UCSD-AML1 (cell line): ENCODE data around the gene LYST.
"Not testable (repeated sequence)": the region's sequence is repeated elsewhere in the genome, so short reads cannot be mapped to it uniquely, and the experiment has no call there.

Experiments
- DNase-seq: peaks from one replicate; lab custom pipeline; 2025; ENCODE audit not compliant: unreplicated experiment; lab: John Stamatoyannopoulos, UW

LYST gene

GRCh38 chr1:235866205-235866912, at the start of gene LYST:
TSS of gene LYST (minus strand) at chr1:235866906. CDS start at chr1:235830417, 36,489 bp downstream.
- peak; percentile 46 for DNase-seq

DNA sequence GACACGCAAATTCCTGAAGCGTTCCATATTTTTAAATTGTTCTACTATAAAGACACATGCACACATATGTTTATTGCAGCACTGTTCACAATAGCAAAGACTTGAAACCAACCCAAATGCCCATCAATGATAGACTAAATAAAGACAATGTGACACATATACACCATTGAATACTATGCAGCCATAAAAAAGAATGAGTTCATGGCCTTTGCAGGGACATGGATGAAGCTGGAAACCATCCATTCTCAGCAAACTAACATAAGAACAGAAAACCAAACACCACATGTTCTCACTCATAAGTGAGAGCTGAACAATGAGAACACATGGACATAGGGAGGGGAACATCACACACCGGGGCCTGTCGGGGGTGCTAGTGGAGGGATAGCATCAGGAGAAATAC, 48.8 kb upstream of the LYST start:
- DNase-seq, result not testable (repeated sequence)

- DNase-seq, result no peak
Measured at GRCh38 chr1:235913311-235913710, 46.6 kb upstream of the LYST start.

DNA sequence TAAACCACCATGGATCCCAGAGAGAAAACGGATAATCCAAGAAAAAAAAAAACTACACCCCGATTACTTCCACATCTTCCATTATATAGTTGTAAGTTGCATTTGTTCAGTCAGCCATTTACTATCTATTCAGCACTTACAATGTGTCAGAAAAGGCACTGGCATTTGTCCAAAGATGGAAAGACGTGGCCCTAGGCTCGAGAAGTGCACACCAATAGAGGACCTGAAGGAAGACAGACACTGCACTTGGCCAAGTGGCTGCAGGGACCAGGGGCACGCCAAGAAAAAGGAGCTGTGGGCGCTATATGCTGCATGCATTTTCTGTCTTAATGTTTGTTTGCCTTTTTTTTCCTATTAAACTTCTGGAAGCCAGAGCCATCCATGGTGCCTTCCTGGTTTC, 45.2 kb upstream of the LYST start:
- DNase-seq, result no peak

GRCh38 chr1:235911300-235911662, 44.6 kb upstream of the LYST start:
- no peak for DNase-seq

DNA sequence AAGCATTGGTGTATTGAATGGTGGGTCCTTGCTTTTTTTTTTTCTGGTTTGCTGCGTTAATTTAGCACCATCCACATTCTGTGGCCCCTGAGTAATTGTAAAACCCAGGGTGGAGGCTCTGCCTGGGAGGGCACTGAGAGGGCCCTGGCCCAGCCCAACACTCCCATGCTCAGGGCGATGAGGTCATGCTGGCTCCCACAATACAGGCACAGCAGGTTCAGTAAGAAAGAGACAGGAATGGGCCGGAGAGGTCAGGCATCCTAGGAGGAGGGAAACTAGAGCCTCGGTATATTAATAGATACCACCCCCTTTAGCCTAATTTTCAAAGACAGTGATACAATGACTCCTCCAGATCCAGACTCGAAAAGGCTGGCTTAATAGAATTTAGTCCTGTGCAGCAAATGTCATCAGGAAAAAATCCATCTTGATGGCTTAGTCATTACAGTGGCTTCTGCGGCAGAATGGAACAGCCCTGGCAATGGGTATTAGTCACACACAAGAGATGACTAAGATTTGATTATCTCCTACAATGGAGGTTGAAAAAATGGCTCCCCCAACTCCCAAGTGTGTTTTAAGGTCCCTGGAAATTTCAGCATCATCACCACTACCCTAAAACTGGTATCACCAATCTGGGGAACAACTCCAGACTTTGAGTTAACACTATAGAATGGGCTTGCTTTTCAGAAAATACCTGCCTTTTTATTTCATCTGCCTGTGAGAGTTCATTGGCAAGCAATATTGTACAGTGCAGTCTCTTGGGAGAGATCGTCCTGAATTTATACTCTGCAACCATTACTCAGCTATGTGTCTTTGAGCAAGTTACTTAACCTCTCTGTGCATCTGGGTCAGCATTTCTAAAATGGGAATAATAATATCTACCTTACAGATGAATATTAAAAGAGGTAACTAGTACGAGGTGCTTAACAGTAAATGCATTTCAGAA, 43.9 kb upstream of the LYST start:
- DNase-seq, result no peak

- DNase-seq, result no peak
Measured at GRCh38 chr1:235908742-235909520, 42.2 kb upstream of the LYST start.

DNA sequence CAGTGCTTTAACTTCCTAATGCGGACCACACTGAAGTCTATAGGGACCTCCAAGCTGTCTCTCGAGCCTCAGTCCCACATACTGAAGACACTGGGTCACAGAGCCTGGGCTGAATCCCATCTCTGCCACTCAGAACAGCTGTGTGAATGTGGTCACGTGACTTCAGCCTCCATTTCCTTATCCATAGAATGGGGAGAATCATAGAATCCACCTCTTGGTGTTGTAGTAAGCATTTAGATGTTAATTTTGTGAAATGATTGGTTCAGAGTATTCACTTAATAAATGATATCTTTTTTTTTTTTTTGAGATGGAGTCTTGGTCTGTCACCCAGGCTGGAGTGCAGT, 41.2 kb upstream of the LYST start:
- DNase-seq, result no peak

DNA sequence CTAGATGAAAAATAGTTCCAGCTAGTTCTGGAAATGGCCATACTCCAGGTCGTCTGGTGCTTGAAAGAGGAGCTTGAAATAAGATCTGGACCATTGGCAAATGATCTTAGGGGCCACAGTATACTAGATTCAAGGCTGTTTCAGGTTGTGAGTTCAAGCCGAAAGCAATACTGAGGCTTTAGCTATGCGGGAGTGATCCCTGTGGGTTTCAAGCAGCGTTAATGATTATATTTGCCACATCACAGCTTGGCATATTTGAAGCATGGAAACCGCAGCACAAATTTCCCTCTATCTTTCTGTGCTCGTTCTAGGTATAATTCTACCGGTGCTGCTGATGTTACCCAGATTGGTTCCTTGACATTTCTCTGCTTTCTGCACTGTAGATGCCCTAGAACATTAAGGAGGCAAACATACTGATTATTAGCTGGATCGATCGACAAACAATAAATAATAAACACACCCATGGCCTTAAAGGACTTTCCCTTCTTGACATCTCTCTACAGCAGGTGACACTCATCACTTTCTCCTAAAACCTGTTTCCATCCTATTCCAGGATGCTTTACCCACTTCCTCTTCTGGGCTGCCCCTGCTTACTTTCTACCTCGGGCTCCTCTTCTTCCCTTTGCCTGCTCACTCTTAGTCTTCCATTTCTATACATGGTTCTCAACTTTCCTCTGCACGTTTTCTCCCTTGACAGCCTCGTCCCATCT, 40.6 kb upstream of the LYST start:
- DNase-seq, result no peak

DNA sequence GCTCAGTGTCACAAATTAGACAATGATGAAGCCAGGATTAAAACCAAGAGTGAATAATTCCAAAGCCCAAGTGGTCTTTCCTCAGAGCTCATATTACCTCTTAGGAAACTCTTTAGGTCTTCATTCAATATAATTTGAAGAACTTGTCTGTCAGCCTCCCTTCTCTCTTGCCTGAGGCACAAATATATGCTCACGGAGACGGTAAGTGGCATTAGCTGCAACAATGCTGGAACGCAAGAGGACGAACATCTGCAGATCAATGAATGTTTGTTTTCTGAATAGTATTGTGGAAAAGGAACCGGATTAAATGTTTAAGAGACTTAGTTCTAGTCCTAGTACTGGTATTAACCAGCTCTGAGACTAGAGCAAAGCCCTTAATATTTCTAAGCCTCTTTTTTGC, 39.7 kb upstream of the LYST start:
- DNase-seq, result no peak

- DNase-seq, result not testable (repeated sequence)
Measured at GRCh38 chr1:235903809-235904208, 37.1 kb upstream of the LYST start.

- no peak for DNase-seq
Measured at GRCh38 chr1:235902677-235903542, 36.2 kb upstream of the LYST start.

- peak; percentile 56 for DNase-seq
Measured at GRCh38 chr1:235901461-235901860, 34.8 kb upstream of the LYST start.

DNA sequence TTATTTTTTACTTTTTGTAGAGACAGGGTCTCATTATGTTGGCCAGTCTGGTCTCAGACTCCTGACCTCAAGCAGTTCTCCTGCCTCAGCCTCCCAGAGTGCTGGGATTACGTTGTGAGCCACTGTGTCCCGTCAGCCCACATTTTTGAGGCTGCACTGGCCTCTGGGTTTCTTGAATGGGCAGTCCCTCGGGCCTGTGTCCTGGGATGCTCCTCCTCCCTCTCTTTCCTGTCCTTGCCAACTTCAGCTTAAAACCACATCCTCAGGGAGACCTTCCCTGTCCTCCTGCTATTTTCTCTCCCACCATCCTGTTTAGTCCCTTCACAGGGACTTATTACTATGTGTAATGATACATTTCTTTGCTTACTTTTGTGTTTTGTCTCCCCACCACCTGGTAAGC, 31.4 kb upstream of the LYST start:
- no peak for DNase-seq

DNA sequence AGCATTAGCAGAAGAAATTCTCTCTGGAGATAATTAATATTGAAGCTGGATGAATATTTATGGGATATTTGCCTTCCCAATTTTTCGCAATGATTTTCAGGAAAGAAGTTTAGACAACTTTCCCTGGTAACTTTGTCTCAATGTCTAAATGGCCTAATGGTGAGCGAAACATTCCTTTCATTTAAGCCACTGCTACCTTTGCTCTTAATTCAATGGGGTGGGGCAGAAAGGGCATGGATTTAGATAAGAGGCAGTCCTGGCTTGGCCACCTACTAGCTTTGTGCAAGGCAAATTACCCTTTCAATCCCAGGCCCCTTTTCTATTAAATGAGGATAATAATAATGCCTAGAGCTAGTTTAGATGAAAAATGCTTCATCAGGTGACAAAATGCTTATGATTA, 27.1 kb upstream of the LYST start:
- no peak for DNase-seq

- no peak for DNase-seq
Measured at GRCh38 chr1:235892734-235893413, 26.2 kb upstream of the LYST start.

- DNase-seq, result no peak
Measured at GRCh38 chr1:235892202-235892601, 25.5 kb upstream of the LYST start.

- no peak for DNase-seq
Measured at GRCh38 chr1:235888119-235888643, 21.5 kb upstream of the LYST start.

DNA sequence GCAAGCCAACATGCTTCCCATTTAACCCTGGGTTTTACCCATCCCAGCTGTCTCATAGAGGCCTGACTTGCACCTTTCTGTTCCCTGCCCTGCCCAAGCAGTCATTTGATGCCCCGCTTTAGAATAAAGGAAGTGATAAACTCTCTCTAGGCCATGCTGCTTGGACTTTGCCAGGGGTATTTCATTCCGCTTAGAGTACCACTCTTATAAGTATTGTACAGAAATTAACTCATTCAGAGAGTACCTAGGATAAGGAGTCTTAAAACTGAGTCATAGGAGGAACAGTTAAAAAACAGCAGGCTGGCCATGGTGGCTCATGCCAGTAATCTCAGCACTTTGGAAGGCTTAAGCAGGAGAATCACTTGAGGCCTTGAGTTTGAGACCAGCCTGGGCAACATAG, 21.0 kb upstream of the LYST start:
- no peak for DNase-seq
